Measurements from ENCODE around the gene NR2F1-AS1.

The NR2F1-AS1 gene

DNA sequence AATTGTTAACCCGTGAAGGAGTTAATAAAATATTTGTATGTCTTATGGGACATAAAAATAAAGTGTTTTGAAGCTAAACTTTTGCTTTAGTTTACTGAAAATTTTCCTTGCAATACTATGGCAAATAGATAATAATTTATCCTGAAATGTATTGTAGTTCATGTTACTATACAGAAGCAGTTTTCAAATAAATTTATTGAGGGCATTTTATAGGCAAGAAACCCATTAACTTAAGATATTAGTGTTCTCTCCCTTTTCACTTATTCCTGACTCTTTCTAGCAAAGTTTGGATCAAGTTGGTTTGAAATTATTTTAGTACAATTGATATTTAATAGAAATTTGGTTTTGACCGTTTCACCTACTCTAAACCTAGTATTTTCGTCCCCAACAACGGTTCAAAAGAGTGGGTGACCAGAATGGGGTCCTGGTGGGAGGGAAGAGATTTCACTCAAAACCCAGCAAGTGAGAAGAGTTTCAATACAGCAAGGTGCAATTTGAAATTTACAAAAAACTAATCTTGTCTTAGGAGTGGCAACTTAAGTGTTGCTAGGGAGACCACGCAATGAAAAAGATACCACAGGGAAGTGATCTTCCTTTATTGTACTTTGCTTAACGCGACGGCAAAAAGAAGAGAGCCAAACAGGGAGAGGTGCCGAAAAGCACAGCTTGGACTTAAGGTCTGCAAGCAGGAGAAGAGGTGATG lies 30.4 kb upstream of the NR2F1-AS1 start:
- TF ChIP-seq, protein P1, sequence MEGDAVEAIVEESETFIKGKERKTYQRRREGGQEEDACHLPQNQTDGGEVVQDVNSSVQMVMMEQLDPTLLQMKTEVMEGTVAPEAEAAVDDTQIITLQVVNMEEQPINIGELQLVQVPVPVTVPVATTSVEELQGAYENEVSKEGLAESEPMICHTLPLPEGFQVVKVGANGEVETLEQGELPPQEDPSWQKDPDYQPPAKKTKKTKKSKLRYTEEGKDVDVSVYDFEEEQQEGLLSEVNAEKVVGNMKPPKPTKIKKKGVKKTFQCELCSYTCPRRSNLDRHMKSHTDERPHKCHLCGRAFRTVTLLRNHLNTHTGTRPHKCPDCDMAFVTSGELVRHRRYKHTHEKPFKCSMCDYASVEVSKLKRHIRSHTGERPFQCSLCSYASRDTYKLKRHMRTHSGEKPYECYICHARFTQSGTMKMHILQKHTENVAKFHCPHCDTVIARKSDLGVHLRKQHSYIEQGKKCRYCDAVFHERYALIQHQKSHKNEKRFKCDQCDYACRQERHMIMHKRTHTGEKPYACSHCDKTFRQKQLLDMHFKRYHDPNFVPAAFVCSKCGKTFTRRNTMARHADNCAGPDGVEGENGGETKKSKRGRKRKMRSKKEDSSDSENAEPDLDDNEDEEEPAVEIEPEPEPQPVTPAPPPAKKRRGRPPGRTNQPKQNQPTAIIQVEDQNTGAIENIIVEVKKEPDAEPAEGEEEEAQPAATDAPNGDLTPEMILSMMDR (IDR thresholded peaks at IDR 0.05), result no peak
- Histone ChIP-seq H3K27ac (no peak overlapping the region), H3K4me3 (ENCODE audit: low read depth, low read length) (no peak overlapping the region), H3K79me2 (no peaks in the 10 kb centered on the region), H2AFZ (no peak overlapping the region), H3K4me2 (ENCODE audit: low read length) (no peak overlapping the region), H3K36me3 (ENCODE audit: control insufficient read depth, insufficient read depth, low read length) (no peaks in the 10 kb centered on the region), H3K27me3 (ENCODE audit: control insufficient read depth, insufficient read depth, low read length) (peaks cover 26% of the 10 kb centered on the region), H3K4me1 (no peaks in the 10 kb centered on the region), H3K9ac (no peak overlapping the region), H3K9me3 (ENCODE audit: control insufficient read depth, low read length) (no peaks in the 10 kb centered on the region)

DNA sequence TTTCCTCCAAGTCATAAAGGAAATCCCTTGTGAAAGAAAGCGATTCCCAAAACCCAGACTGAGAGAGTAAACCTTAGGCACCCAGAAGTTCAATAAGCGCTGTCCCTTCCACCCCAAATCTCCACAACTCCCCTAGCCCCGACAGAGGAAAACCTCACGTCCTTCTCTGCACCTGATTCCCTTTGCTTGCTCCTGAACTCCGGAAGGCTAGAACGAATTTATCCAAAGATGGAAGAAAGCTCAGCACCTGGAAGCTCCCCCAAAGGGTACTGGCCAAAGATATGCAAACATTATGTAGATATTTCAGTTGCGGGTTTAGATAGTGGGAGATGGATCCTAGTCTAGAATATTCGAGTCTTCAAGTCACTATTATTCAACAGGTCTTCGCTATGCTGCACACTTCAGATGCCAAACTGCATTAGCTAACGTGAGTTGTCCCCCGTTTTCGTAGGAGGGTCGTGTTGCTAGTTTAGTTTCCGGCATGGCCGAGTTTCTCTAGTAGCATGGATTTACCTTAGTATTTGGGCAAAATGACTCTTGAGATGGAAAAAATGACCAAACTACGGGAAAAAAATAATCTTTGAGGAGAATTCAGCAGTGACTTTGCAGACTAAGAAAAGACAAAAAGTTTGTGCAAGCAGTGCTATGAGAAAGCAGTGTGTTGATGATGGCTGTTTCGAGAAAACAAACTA lies 29.7 kb upstream of the NR2F1-AS1 start:
- Histone ChIP-seq H3K27me3 (ENCODE audit: control insufficient read depth, insufficient read depth, low read length) (peaks cover 26% of the 10 kb centered on the region), H3K79me2 (no peaks in the 10 kb centered on the region)
- TF ChIP-seq, protein P1 (IDR thresholded peaks at IDR 0.05), result no peak

DNA sequence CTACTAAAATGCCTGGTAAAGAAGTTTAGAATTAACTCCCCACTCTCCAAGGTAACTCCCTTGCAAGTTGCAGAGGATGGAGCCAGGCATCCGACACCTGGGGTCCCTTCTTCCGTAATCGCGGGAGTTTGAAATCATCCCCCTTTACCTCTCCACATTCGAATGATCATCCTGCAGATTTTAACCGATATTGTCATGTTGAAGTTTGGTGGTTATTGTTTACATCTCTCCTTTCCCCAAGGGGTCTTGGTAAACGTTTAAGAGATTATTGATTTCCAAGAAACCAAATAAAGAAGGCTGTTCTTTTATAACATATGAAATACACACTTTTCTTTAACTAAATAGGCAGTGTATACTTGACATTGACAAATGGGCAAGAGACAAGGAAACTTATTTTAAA lies 28.7 kb upstream of the NR2F1-AS1 start:
- H3K9ac ChIP-seq, result no peak overlapping the region
- no peak overlapping the region for H2AFZ ChIP-seq
- no peak overlapping the region for H3K4me2 ChIP-seq (ENCODE audit: low read length)
- no peaks in the 10 kb centered on the region for H3K36me3 ChIP-seq (ENCODE audit: control insufficient read depth, insufficient read depth, low read length)
- no peaks in the 10 kb centered on the region for H3K4me1 ChIP-seq
- H3K9me3 ChIP-seq (ENCODE audit: control insufficient read depth, low read length), result no peaks in the 10 kb centered on the region
- H3K4me3 ChIP-seq (ENCODE audit: low read depth, low read length), result no peak overlapping the region
- H3K27ac ChIP-seq, result no peak overlapping the region
- H3K27me3 ChIP-seq (ENCODE audit: control insufficient read depth, insufficient read depth, low read length), result peaks cover 30% of the 10 kb centered on the region
- H3K79me2 ChIP-seq, result no peaks in the 10 kb centered on the region
- TF ChIP-seq, protein P1 (IDR thresholded peaks at IDR 0.05), result no peak

More for the DNA sequence above, 29.7 kb upstream of the NR2F1-AS1 start:
- no peaks in the 10 kb centered on the region for H3K9me3 ChIP-seq (ENCODE audit: control insufficient read depth, low read length)
- no peak overlapping the region for H3K4me3 ChIP-seq (ENCODE audit: low read depth, low read length)
- H2AFZ ChIP-seq, result no peak overlapping the region
- no peak overlapping the region for H3K27ac ChIP-seq
- no peaks in the 10 kb centered on the region for H3K4me1 ChIP-seq
- no peak overlapping the region for H3K4me2 ChIP-seq (ENCODE audit: low read length)
- no peaks in the 10 kb centered on the region for H3K36me3 ChIP-seq (ENCODE audit: control insufficient read depth, insufficient read depth, low read length)
- H3K9ac ChIP-seq, result no peak overlapping the region

DNA sequence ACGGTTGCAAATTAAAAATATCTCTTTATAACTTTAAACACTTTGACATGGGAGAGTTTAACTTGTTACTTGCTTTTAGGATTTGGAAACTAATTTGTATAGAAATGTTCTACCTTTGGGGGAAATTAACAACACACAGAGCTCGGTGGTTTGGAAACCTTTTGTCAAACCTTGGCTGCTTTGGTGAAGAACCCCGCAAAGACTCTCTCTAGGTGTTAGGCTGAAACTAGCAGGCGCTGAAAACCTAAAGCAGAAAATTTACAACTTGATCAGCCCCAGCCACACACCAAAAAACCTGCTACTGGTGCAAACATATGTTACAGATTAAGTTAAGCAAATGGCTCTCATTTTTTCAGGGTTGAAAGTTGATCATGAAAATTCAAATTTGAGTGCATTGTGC lies 27.8 kb upstream of the NR2F1-AS1 start:
- Histone ChIP-seq H3K4me1 (no peaks in the 10 kb centered on the region), H3K79me2 (no peaks in the 10 kb centered on the region), H2AFZ (no peak overlapping the region), H3K9me3 (ENCODE audit: control insufficient read depth, low read length) (no peaks in the 10 kb centered on the region), H3K27ac (no peak overlapping the region), H3K4me3 (ENCODE audit: low read depth, low read length) (no peak overlapping the region), H3K9ac (no peak overlapping the region), H3K4me2 (ENCODE audit: low read length) (no peak overlapping the region), H3K36me3 (ENCODE audit: control insufficient read depth, insufficient read depth, low read length) (no peaks in the 10 kb centered on the region), H3K27me3 (ENCODE audit: control insufficient read depth, insufficient read depth, low read length) (peaks cover 31% of the 10 kb centered on the region)
- TF ChIP-seq, protein P1 (IDR thresholded peaks at IDR 0.05), result no peak
